Liver (tissue), 9 donors: Measurements from ENCODE around the gene EYA4. TPM values are rescaled to one million over a fixed set of nuclear protein-coding genes. Genes with fewer than 3 reads are reported as not detected.

Experiments
- DNase-seq: peaks from one replicate; pipeline ENCODE4 v3.0.0-alpha.2; 2017; ENCODE audit warnings: low spot score
- H3K27ac ChIP-seq, 2 donors: one replicate each; pipeline ENCODE4 v1.7.0; 2013; ENCODE audit warnings: inconsistent platforms in 2 of 2, low read length in 2 of 2, control low read depth in 1 of 2, low read depth in 1 of 2, mild to moderate bottlenecking in 1 of 2
- H3K27me3 ChIP-seq, 4 donors: one replicate each; pipeline versions ENCODE4 v1.6.1 to v1.7.0; 2013; ENCODE audit warnings: low read length in 3 of 4, inconsistent platforms in 1 of 4, mild to moderate bottlenecking in 1 of 4, moderate library complexity in 1 of 4; ENCODE audit not compliant: control insufficient read depth in 4 of 4, insufficient read depth in 4 of 4
- H3K36me3 ChIP-seq, 4 donors: one replicate each; pipeline versions ENCODE4 v1.6.1 to v1.7.0; 2013; ENCODE audit warnings: low read length in 3 of 4, mild to moderate bottlenecking in 3 of 4, low read depth in 1 of 4, moderate library complexity in 1 of 4; ENCODE audit not compliant: control insufficient read depth in 4 of 4, insufficient read depth in 3 of 4
- H3K4me1 ChIP-seq, 4 donors: one replicate each; pipeline versions ENCODE4 v1.6.1 to v1.7.0; 2013; ENCODE audit warnings: low read length in 3 of 4, mild to moderate bottlenecking in 3 of 4, moderate library complexity in 1 of 4; ENCODE audit not compliant: control insufficient read depth in 4 of 4, insufficient read depth in 4 of 4
- H3K4me3 ChIP-seq, 3 donors: one replicate each; pipeline versions ENCODE4 v1.6.1 to v1.7.0; 2013; ENCODE audit warnings: low read length in 3 of 3, control low read depth in 1 of 3, low read depth in 1 of 3, mild to moderate bottlenecking in 1 of 3
- H3K9ac ChIP-seq, 2 donors: one replicate each; pipeline ENCODE4 v1.7.0; 2013; ENCODE audit warnings: low read length in 2 of 2, mild to moderate bottlenecking in 2 of 2, moderate library complexity in 2 of 2, control low read depth in 1 of 2, low read depth in 1 of 2
- H3K9me3 ChIP-seq, 4 donors: one replicate each; pipeline versions ENCODE4 v1.6.1 to v1.7.0; 2013; ENCODE audit warnings: low read length in 3 of 4; ENCODE audit not compliant: control insufficient read depth in 4 of 4
- ATF3 ChIP-seq: IDR thresholded peaks from 2 replicates; pipeline ENCODE4 v1.6.1; 2016; ENCODE audit warnings: antibody characterized with exemption
- EGR1 ChIP-seq, 2 donors: IDR thresholded peaks; 2 replicates each; pipeline ENCODE4 v1.6.1; 2016 to 2018; ENCODE audit warnings: antibody characterized with exemption in 2 of 2, low read depth in 2 of 2
- FOXA1 ChIP-seq: IDR thresholded peaks from 2 replicates; pipeline ENCODE4 v1.6.1; 2016; ENCODE audit warnings: antibody characterized with exemption
- GABPA ChIP-seq, 2 donors: IDR thresholded peaks in 1 of 2; conservative IDR thresholded peaks in 1 of 2; 2 replicates each; pipeline ENCODE4 v1.6.1; 2016; ENCODE audit warnings: antibody characterized with exemption in 2 of 2, mild to moderate bottlenecking in 1 of 2, moderate library complexity in 1 of 2
- HNF4A ChIP-seq, 2 donors: conservative IDR thresholded peaks; 2 replicates each; pipeline ENCODE4 v1.6.1; 2016; ENCODE audit warnings: antibody characterized with exemption in 2 of 2, mild to moderate bottlenecking in 2 of 2
- HNF4G ChIP-seq: IDR thresholded peaks from 2 replicates; pipeline ENCODE4 v1.6.1; 2016; ENCODE audit warnings: antibody characterized with exemption
- JUND ChIP-seq, 2 donors: IDR thresholded peaks; 2 replicates each; pipeline ENCODE4 v1.6.1; 2016; ENCODE audit warnings: antibody characterized with exemption in 2 of 2
- MAX ChIP-seq: IDR thresholded peaks from 2 replicates; pipeline ENCODE4 v1.6.1; 2016; ENCODE audit warnings: antibody characterized with exemption
- NR2F2 ChIP-seq: IDR thresholded peaks from 2 replicates; pipeline ENCODE4 v1.6.1; 2016; ENCODE audit warnings: antibody characterized with exemption
- RAD21 ChIP-seq, 2 donors: IDR thresholded peaks; 2 replicates each; pipeline ENCODE4 v1.6.1; 2016; ENCODE audit warnings: antibody characterized with exemption in 2 of 2, mild to moderate bottlenecking in 2 of 2
- REST ChIP-seq: IDR thresholded peaks from 2 replicates; pipeline ENCODE4 v1.6.1; 2016; ENCODE audit warnings: antibody characterized with exemption, mild to moderate bottlenecking
- RXRA ChIP-seq, 2 donors: IDR thresholded peaks; 2 replicates each; pipeline ENCODE4 v1.6.1; 2017 to 2018; ENCODE audit warnings: antibody characterized with exemption in 2 of 2, mild to moderate bottlenecking in 1 of 2
- SP1 ChIP-seq: IDR thresholded peaks from 2 replicates; pipeline ENCODE4 v1.6.1; 2018; ENCODE audit warnings: antibody characterized with exemption, mild to moderate bottlenecking
- TAF1 ChIP-seq: conservative IDR thresholded peaks from 2 replicates; pipeline ENCODE4 v1.6.1; 2016; ENCODE audit warnings: antibody characterized with exemption, mild to moderate bottlenecking
- YY1 ChIP-seq: IDR thresholded peaks from 2 replicates; pipeline ENCODE4 v1.6.1; 2016; ENCODE audit warnings: antibody characterized with exemption, mild to moderate bottlenecking
- ZBTB33 ChIP-seq: IDR thresholded peaks from 2 replicates; pipeline ENCODE4 v1.6.1; 2016; ENCODE audit warnings: antibody characterized with exemption
- WGBS: extraction: QIAGEN DNeasy Blood & Tissue Kit; methylation state at CpG from one replicate; pipeline ENCODE4 v1.1.7; 2013; 5-methylcytosine and 5-hydroxymethylcytosine counted together
- polyA plus RNA-seq, 2 donors: library from polyadenylated mRNA; stranded (reverse) in 1 of 2; unstranded in 1 of 2; fragments of 200-250 nt in 1 of 2; fragments of >200 nt in 1 of 2; fragmentation: Nextera tagmentation in 1 of 2; extraction: Ambion mirVana in 1 of 2; gene quantifications; one replicate each; pipeline versions ENCODE4 v1.2.1 to v1.2.3, GENCODE V29; 2013 to 2015
- total RNA-seq, 2 donors: library from RNA; depleted of rRNA; stranded (reverse); fragments of >200 nt; gene quantifications; one replicate each; pipeline ENCODE4 v1.2.3, GENCODE V29; 2014
- donor health status: healthy.
- donor health status: healthy.
- donor health status: healthy.
- donor health status: healthy.
- donor health status: healthy.

EYA4 gene
- total and polyA plus RNA-seq, 4 donors: 0.05 to 0.50 TPM; not detected in 2

- no peaks in the 10 kb centered on the region for H3K9me3 ChIP-seq
- 63% methylated on average over 3 of the region's 3 CpGs for WGBS
- H3K9ac ChIP-seq: no peak overlapping the region
- no peak for TF ChIP-seq MAX
- no peak for TF ChIP-seq GABPA (IDR thresholded peaks at IDR 0.05 in 1 of 2, conservative IDR thresholded peaks at IDR 0.05 in 1 of 2)
- no peak for TF ChIP-seq REST
- no peak for TF ChIP-seq EGR1 (IDR thresholded peaks at IDR 0.05; ENCODE audit: low read depth in 2 of 2)
- TF ChIP-seq RXRA (IDR thresholded peaks at IDR 0.05): no peak
- no peak for TF ChIP-seq NR2F2
- no peak for TF ChIP-seq SP1
- no peak for TF ChIP-seq RAD21 (IDR thresholded peaks at IDR 0.05)
- no peak for TF ChIP-seq HNF4A (conservative IDR thresholded peaks at IDR 0.05)
- no peak for TF ChIP-seq TAF1
- no peak for TF ChIP-seq FOXA1
- TF ChIP-seq JUND (IDR thresholded peaks at IDR 0.05): no peak
- TF ChIP-seq ZBTB33: no peak
- no peak for TF ChIP-seq HNF4G
- TF ChIP-seq YY1: no peak
- no peak for TF ChIP-seq ATF3
- no peak overlapping the region for H3K27ac ChIP-seq
- DNase-seq: no peak
- no peaks in the 10 kb centered on the region for H3K36me3 ChIP-seq
- no peaks in the 10 kb centered on the region for H3K27me3 ChIP-seq
- no peak overlapping the region for H3K4me3 ChIP-seq
- no peaks in the 10 kb centered on the region for H3K4me1 ChIP-seq
These were observed 102.1 kb downstream of the EYA4 start for GRCh38 chr6:133343220-133343619.

GRCh38 chr6:133348846-133349245 lies 107.7 kb downstream of the EYA4 start:
- Histone ChIP-seq H3K9me3 (no peaks in the 10 kb centered on the region), H3K27me3 (no peaks in the 10 kb centered on the region), H3K4me1 (peaks cover 0 to 10% (median 0%) of the 10 kb centered on the region in 4 donors), H3K4me3 (no peak overlapping the region), H3K27ac (no peak overlapping the region), H3K36me3 (no peaks in the 10 kb centered on the region), H3K9ac (no peak overlapping the region)
- no peak for DNase-seq
- 77% methylated on average over 3 of the region's 3 CpGs for WGBS
- TF ChIP-seq TAF1 (no peak), YY1 (no peak), HNF4G (no peak)
